Osteoblast (primary cell): ENCODE data around the gene HKDC1. TPM values are rescaled to one million over a fixed set of nuclear protein-coding genes. Genes with fewer than 3 reads are reported as not detected.

ENCODE experiments used
- DNase-seq: peaks from one replicate; pipeline ENCODE4 v3.0.0; 2011; ENCODE audit warnings: low spot score, mixed read lengths; ENCODE audit not compliant: insufficient read length; ENCODE audit errors: missing footprints
- H2AFZ ChIP-seq: 2 replicates; pipeline ENCODE4 v1.6.0; 2011; ENCODE audit warnings: mild to moderate bottlenecking, low read length
- H3K27ac ChIP-seq: 2 replicates; pipeline ENCODE4 v1.5.1; 2011; ENCODE audit warnings: mild to moderate bottlenecking, low read depth, low read length, moderate library complexity
- H3K27me3 ChIP-seq: 2 replicates; pipeline ENCODE4 v1.6.0; 2012; ENCODE audit warnings: mild to moderate bottlenecking, control low read depth, inconsistent platforms, low read length, moderate library complexity; ENCODE audit not compliant: insufficient read depth
- H3K36me3 ChIP-seq: 2 replicates; pipeline ENCODE4 v1.5.1; 2011; ENCODE audit warnings: mild to moderate bottlenecking, low read length, control low read depth, moderate library complexity; ENCODE audit not compliant: insufficient read depth
- H3K4me1 ChIP-seq: 2 replicates; pipeline ENCODE4 v1.5.1; 2011; ENCODE audit warnings: mild to moderate bottlenecking, low read length, control low read depth, moderate library complexity; ENCODE audit not compliant: insufficient read depth
- H3K4me2 ChIP-seq: 2 replicates; pipeline ENCODE4 v1.6.0; 2011; ENCODE audit warnings: mild to moderate bottlenecking, low read length; ENCODE audit not compliant: insufficient read depth
- H3K4me3 ChIP-seq: fragments of 200-600 bp; sonication (generic); 3 replicates; pipeline ENCODE4 v1.5.1; 2012; ENCODE audit warnings: mild to moderate bottlenecking, low read length, inconsistent platforms; ENCODE audit not compliant: insufficient read depth
- H3K79me2 ChIP-seq: 2 replicates; pipeline ENCODE4 v1.6.0; 2012; ENCODE audit warnings: mild to moderate bottlenecking, low read length, control low read depth, inconsistent platforms; ENCODE audit not compliant: insufficient read depth
- H3K9me3 ChIP-seq: 2 replicates; pipeline ENCODE4 v1.5.1; 2011; ENCODE audit warnings: low read depth, low read length, control low read depth
- H4K20me1 ChIP-seq: 2 replicates; pipeline ENCODE4 v1.6.0; 2012; ENCODE audit warnings: mild to moderate bottlenecking, low read length, control low read depth; ENCODE audit not compliant: insufficient read depth
- total RNA-seq: library from RNA; depleted of rRNA; stranded (reverse); fragments of >200 nt; gene quantifications from 2 replicates; pipeline ENCODE4 v1.2.3, GENCODE V29; 2012
- TF ChIP-seq, protein P1 (sequence below): IDR thresholded peaks from 2 replicates; pipeline ENCODE4 v1.5.1; 2011; ENCODE audit warnings: mild to moderate bottlenecking, low read depth, low read length, moderate library complexity; ENCODE audit errors: extremely low read depth

Gene HKDC1
- total RNA-seq, 1 donor: 2.9 TPM

DNA sequence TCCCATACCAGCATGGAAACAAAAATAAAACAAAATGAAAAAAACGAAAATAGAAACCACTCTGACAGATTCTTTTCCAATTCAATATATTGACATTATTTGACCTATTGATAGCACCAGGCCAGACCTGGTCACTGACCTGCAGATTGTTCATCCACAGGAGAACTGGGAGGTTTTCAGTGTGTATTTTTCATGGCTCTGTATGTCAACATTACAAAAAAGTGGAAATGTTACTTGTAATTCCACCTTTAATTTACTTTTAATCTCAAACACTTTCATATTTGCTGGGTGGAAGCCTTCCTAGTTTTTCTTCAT is 2.9 kb downstream of the HKDC1 start:
- no peaks in the 10 kb centered on the region for H3K79me2 ChIP-seq
- H4K20me1 ChIP-seq: no peaks in the 10 kb centered on the region
- H2AFZ ChIP-seq: no peak overlapping the region
- H3K9me3 ChIP-seq: no peaks in the 10 kb centered on the region
- no peak overlapping the region for H3K27ac ChIP-seq
- H3K27me3 ChIP-seq: no peaks in the 10 kb centered on the region
- no peak overlapping the region for H3K4me2 ChIP-seq
- H3K36me3 ChIP-seq: no peaks in the 10 kb centered on the region
- H3K4me3 ChIP-seq: no peak overlapping the region
- TF ChIP-seq, protein P1, sequence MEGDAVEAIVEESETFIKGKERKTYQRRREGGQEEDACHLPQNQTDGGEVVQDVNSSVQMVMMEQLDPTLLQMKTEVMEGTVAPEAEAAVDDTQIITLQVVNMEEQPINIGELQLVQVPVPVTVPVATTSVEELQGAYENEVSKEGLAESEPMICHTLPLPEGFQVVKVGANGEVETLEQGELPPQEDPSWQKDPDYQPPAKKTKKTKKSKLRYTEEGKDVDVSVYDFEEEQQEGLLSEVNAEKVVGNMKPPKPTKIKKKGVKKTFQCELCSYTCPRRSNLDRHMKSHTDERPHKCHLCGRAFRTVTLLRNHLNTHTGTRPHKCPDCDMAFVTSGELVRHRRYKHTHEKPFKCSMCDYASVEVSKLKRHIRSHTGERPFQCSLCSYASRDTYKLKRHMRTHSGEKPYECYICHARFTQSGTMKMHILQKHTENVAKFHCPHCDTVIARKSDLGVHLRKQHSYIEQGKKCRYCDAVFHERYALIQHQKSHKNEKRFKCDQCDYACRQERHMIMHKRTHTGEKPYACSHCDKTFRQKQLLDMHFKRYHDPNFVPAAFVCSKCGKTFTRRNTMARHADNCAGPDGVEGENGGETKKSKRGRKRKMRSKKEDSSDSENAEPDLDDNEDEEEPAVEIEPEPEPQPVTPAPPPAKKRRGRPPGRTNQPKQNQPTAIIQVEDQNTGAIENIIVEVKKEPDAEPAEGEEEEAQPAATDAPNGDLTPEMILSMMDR: no peak
- DNase-seq: no peak
- peaks cover 12% of the 10 kb centered on the region for H3K4me1 ChIP-seq

DNA sequence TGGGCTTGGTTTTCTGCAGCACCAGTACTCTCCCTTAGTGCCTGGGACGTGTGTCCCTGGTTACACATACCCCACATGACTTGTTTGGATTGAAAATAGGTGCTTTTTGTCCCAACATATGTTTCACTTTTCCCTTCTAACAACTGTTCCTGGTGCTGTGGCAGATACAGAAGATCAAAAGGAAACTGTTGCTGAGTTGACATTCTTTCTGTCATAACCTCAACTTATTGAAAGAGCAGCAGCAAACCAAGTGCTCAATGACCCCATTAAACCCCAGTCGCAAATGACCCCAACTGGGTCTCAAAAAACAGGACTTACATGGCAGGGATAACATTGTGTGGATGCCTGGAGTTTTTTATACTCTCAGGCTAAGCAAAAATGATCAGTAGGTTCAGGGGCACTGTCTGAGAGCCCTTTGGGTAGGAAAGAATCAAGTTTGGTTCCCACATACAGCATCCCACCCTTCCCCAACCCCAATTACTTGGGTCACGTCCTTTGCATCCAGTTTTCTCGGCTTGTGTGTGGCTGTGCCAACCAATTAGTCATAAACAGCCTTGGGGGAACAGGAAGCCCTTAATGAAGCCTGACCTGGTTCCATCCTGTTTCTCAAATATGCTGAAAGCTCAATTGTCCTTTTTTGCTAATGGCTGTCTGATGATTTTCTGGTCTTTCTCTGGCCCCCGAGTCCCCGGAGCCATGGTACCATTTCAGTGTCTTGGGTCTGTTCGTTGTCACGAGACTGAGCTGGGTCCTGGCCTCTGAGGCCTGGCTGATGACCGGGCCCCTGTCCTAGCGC is 4.9 kb downstream of the HKDC1 start:
- no peaks in the 10 kb centered on the region for H3K36me3 ChIP-seq
- H3K9me3 ChIP-seq: no peaks in the 10 kb centered on the region
- H3K4me1 ChIP-seq: peaks cover 12% of the 10 kb centered on the region
- H2AFZ ChIP-seq: peak overlapping the region; percentile 84
- no peaks in the 10 kb centered on the region for H3K27me3 ChIP-seq
- no peak overlapping the region for H3K4me3 ChIP-seq
- TF ChIP-seq, protein P1: no peak
- H3K79me2 ChIP-seq: no peaks in the 10 kb centered on the region
- H4K20me1 ChIP-seq: no peaks in the 10 kb centered on the region
- H3K4me2 ChIP-seq: no peak overlapping the region
- H3K27ac ChIP-seq: no peak overlapping the region
- no peak for DNase-seq

DNA sequence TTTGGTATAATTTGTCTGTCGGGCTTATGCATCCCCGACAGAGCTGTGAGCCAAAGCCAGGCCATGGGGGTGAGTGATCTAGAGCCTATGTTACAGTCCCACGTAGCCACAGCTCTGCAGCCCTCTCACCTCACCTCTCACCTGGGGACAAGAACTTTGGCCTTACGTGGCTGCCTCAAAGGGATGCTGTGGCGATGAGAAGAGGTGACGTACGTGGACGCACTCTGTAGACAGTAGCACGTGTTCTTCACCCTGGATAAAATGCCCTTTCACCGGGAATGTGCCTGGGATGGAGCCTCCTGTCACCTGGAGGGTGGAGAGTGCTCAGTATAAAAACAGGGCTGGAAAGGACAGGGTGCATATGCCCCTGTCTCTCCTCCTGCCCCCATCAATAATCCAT is 5.5 kb downstream of the HKDC1 start:
- H2AFZ ChIP-seq: no peak overlapping the region
- H3K27ac ChIP-seq: no peak overlapping the region
- no peak for DNase-seq
- TF ChIP-seq, protein P1: no peak
- no peak overlapping the region for H3K4me3 ChIP-seq
- no peaks in the 10 kb centered on the region for H3K9me3 ChIP-seq
- no peaks in the 10 kb centered on the region for H3K79me2 ChIP-seq
- peaks cover 12% of the 10 kb centered on the region for H3K4me1 ChIP-seq
- no peaks in the 10 kb centered on the region for H3K36me3 ChIP-seq
- H3K27me3 ChIP-seq: no peaks in the 10 kb centered on the region
- H3K4me2 ChIP-seq: no peak overlapping the region
- no peaks in the 10 kb centered on the region for H4K20me1 ChIP-seq

DNA sequence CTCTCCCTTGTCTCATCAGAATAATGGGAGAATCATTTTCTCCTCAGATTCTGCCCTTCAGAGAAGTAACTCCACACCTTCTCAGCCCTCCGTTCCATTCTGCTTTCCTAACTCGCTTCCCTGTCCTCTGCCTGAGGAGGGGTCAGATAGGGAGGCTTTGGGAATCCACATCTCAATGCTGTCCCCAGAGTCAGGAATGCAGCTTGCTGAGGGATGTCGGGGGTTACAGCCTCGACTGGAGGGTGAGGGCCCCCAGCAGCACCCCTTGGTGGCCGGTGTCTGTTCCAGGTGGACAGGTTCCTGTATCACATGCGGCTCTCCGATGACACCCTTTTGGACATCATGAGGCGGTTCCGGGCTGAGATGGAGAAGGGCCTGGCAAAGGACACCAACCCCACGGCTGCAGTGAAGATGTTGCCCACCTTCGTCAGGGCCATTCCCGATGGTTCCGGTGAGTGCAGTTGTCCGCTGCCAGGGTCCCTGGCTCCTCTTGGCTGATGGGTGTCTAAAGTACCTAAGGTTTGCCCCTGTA is 6.9 kb downstream of the HKDC1 start:
- Histone ChIP-seq H3K4me3 (no peak overlapping the region), H3K36me3 (no peaks in the 10 kb centered on the region), H2AFZ (no peak overlapping the region), H3K79me2 (no peaks in the 10 kb centered on the region), H3K9me3 (no peaks in the 10 kb centered on the region), H4K20me1 (no peaks in the 10 kb centered on the region), H3K4me1 (peaks cover 13% of the 10 kb centered on the region), H3K27me3 (no peaks in the 10 kb centered on the region), H3K4me2 (no peak overlapping the region), H3K27ac (no peak overlapping the region)
- TF ChIP-seq, protein P1: no peak
- DNase-seq: no peak
